ENCODE results near the gene AP2A2.

- TF ChIP-seq EZH2 (IDR thresholded peaks at IDR 0.05; ENCODE audit: borderline replicate concordance, low read depth, low read length, poor library complexity, severe bottlenecking), result no peak
- TF ChIP-seq, protein P1, sequence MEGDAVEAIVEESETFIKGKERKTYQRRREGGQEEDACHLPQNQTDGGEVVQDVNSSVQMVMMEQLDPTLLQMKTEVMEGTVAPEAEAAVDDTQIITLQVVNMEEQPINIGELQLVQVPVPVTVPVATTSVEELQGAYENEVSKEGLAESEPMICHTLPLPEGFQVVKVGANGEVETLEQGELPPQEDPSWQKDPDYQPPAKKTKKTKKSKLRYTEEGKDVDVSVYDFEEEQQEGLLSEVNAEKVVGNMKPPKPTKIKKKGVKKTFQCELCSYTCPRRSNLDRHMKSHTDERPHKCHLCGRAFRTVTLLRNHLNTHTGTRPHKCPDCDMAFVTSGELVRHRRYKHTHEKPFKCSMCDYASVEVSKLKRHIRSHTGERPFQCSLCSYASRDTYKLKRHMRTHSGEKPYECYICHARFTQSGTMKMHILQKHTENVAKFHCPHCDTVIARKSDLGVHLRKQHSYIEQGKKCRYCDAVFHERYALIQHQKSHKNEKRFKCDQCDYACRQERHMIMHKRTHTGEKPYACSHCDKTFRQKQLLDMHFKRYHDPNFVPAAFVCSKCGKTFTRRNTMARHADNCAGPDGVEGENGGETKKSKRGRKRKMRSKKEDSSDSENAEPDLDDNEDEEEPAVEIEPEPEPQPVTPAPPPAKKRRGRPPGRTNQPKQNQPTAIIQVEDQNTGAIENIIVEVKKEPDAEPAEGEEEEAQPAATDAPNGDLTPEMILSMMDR (conservative IDR thresholded peaks at IDR 0.05; ENCODE audit: low read depth, low read length), result no peak
Observed at GRCh38 chr11:926341-926916, 759 bp downstream of the AP2A2 start.
